HEK293 (cell line): ENCODE data around the gene LAYN.

ENCODE experiments used
- CTCF ChIA-PET: fragments of 350-600 bp; formaldehyde crosslinking; extraction: SDS; loops from one replicate; lab custom pipeline; 2021; ENCODE audit warnings: antibody characterized with exemption; lab: Yijun Ruan, JAX
- POLR2A ChIA-PET: fragments of 300-600 bp; formaldehyde crosslinking; extraction: SDS; loops from one replicate; lab custom pipeline; 2020; ENCODE audit warnings: antibody characterized with exemption, inconsistent platforms; lab: Yijun Ruan, JAX
- H3K27ac ChIP-seq: fragments of 200-500 bp; sonication (Bioruptor generic); 2 replicates; pipeline ENCODE4 v1.5.1; 2014; ENCODE audit warnings: low read depth, low read length, control low read depth, inconsistent platforms; ENCODE audit errors: extremely low read depth
- H3K36me3 ChIP-seq, 2 experiments: fragments of 200-500 bp in 1 of 2; sonication (Bioruptor generic) in 1 of 2; 1 replicate in 1 of 2; 2 replicates in 1 of 2; pipeline ENCODE4 v1.5.1; 2014 to 2017; ENCODE audit warnings: inconsistent platforms in 2 of 2, low read length in 2 of 2; ENCODE audit not compliant: control insufficient read depth in 2 of 2, insufficient read depth in 1 of 2
- H3K4me1 ChIP-seq: fragments of 200-500 bp; sonication (Bioruptor generic); 2 replicates; pipeline ENCODE4 v1.5.1; 2014; ENCODE audit warnings: mild to moderate bottlenecking, low read length, inconsistent platforms; ENCODE audit not compliant: control insufficient read depth, insufficient read depth
- H3K4me3 ChIP-seq: 2 replicates; pipeline ENCODE4 v1.5.1; 2011; ENCODE audit warnings: low read depth, mild to moderate bottlenecking, control low read depth, low read length, moderate library complexity
- H3K9me3 ChIP-seq: fragments of 200-500 bp; sonication (Bioruptor generic); 2 replicates; pipeline ENCODE4 v1.5.1; 2014; ENCODE audit warnings: low read depth, low read length, inconsistent platforms; ENCODE audit not compliant: control insufficient read depth, insufficient read depth
- BCL11A ChIP-seq: fragments of 450-650 bp; formaldehyde crosslinking; IDR thresholded peaks from 2 replicates; pipeline ENCODE4 v1.5.1; 2016; ENCODE audit warnings: low read depth, missing biosample characterization, missing genetic modification characterization
- EGR2 ChIP-seq: fragments of 450-650 bp; formaldehyde crosslinking; IDR thresholded peaks from 2 replicates; pipeline ENCODE4 v1.5.1; 2016; ENCODE audit warnings: low read depth, missing biosample characterization, missing genetic modification characterization
- FEZF1 ChIP-seq: fragments of 450-650 bp; formaldehyde crosslinking; IDR thresholded peaks from 2 replicates; pipeline ENCODE4 v1.5.1; 2016; ENCODE audit warnings: missing biosample characterization, missing genetic modification characterization
- GLI2 ChIP-seq: fragments of 450-650 bp; formaldehyde crosslinking; IDR thresholded peaks from 2 replicates; pipeline ENCODE4; 2017; ENCODE audit warnings: missing biosample characterization, missing genetic modification characterization, low read depth, borderline replicate concordance
- IKZF3 ChIP-seq: fragments of 450-650 bp; IDR thresholded peaks from 2 replicates; pipeline ENCODE4 v1.5.0; 2018; ENCODE audit warnings: missing biosample characterization, mild to moderate bottlenecking, missing genetic modification characterization, moderate library complexity
- KLF9 ChIP-seq: fragments of 450-650 bp; formaldehyde crosslinking; IDR thresholded peaks from 2 replicates; pipeline ENCODE4 v1.5.1; 2016; ENCODE audit warnings: missing biosample characterization, missing genetic modification characterization, low read depth
- SALL2 ChIP-seq: fragments of 450-650 bp; formaldehyde crosslinking; IDR thresholded peaks from 2 replicates; pipeline ENCODE4 v1.5.0; 2017; ENCODE audit warnings: missing biosample characterization, mild to moderate bottlenecking, missing genetic modification characterization, borderline replicate concordance
- TSHZ1 ChIP-seq: fragments of 450-650 bp; formaldehyde crosslinking; IDR thresholded peaks from 2 replicates; pipeline ENCODE4 v1.5.1; 2016; ENCODE audit warnings: missing biosample characterization, missing genetic modification characterization, borderline replicate concordance
- YY1 ChIP-seq: fragments of 450-650 bp; formaldehyde crosslinking; IDR thresholded peaks from 2 replicates; pipeline ENCODE4 v1.5.1; 2018; ENCODE audit warnings: missing biosample characterization, missing genetic modification characterization
- ZBTB26 ChIP-seq: fragments of 450-650 bp; formaldehyde crosslinking; optimal IDR thresholded peaks from 2 replicates; pipeline ENCODE3; 2016; ENCODE audit warnings: missing biosample characterization, mild to moderate bottlenecking, missing genetic modification characterization
- ZBTB7A ChIP-seq: fragments of 450-650 bp; formaldehyde crosslinking; IDR thresholded peaks from 2 replicates; pipeline ENCODE4 v1.5.1; 2016; ENCODE audit warnings: low read depth, missing biosample characterization, missing genetic modification characterization
- ZFP3 ChIP-seq: fragments of 450-650 bp; formaldehyde crosslinking; IDR thresholded peaks from 2 replicates; pipeline ENCODE4 v1.5.1; 2016; ENCODE audit warnings: low read depth, missing biosample characterization, missing genetic modification characterization
- ZNF223 ChIP-seq: fragments of 450-650 bp; formaldehyde crosslinking; IDR thresholded peaks from 2 replicates; pipeline ENCODE4 v1.5.1; 2016; ENCODE audit warnings: missing biosample characterization, missing genetic modification characterization
- ZNF350 ChIP-seq: fragments of 450-650 bp; formaldehyde crosslinking; IDR thresholded peaks from 2 replicates; pipeline ENCODE4 v1.5.0; 2017; ENCODE audit warnings: missing biosample characterization, mild to moderate bottlenecking, missing genetic modification characterization
- ZNF362 ChIP-seq: fragments of 450-650 bp; formaldehyde crosslinking; IDR thresholded peaks from 2 replicates; pipeline ENCODE4 v1.5.1; 2016; ENCODE audit warnings: missing biosample characterization, missing genetic modification characterization
- ZNF391 ChIP-seq: fragments of 450-650 bp; formaldehyde crosslinking; IDR thresholded peaks from 2 replicates; pipeline ENCODE4 v1.5.1; 2016; ENCODE audit warnings: low read depth, missing biosample characterization, missing genetic modification characterization, borderline replicate concordance
- ZNF394 ChIP-seq: fragments of 450-650 bp; formaldehyde crosslinking; IDR thresholded peaks from 2 replicates; pipeline ENCODE4 v1.5.1; 2016; ENCODE audit warnings: missing biosample characterization, missing genetic modification characterization, mild to moderate bottlenecking, moderate library complexity, borderline replicate concordance
- ZNF501 ChIP-seq: fragments of 450-650 bp; formaldehyde crosslinking; IDR thresholded peaks from 2 replicates; pipeline ENCODE4 v1.5.1; 2016; ENCODE audit warnings: missing biosample characterization, missing genetic modification characterization
- ZNF521 ChIP-seq: fragments of 450-650 bp; formaldehyde crosslinking; IDR thresholded peaks from 2 replicates; pipeline ENCODE4 v1.5.1; 2017; ENCODE audit warnings: missing biosample characterization, mild to moderate bottlenecking, missing genetic modification characterization
- ZNF544 ChIP-seq: fragments of 450-650 bp; formaldehyde crosslinking; IDR thresholded peaks from 2 replicates; pipeline ENCODE4 v1.5.0; 2017; ENCODE audit warnings: missing biosample characterization, missing genetic modification characterization
- ZNF555 ChIP-seq: fragments of 450-650 bp; formaldehyde crosslinking; conservative IDR thresholded peaks from 2 replicates; pipeline ENCODE4 v1.5.1; 2017; ENCODE audit warnings: missing biosample characterization, mild to moderate bottlenecking, missing genetic modification characterization, inconsistent platforms
- ZNF677 ChIP-seq: fragments of 450-650 bp; IDR thresholded peaks from 2 replicates; pipeline ENCODE4 v1.5.0; 2018; ENCODE audit warnings: missing biosample characterization, mild to moderate bottlenecking, missing genetic modification characterization, moderate library complexity
- ZSCAN5A ChIP-seq: fragments of 450-650 bp; formaldehyde crosslinking; IDR thresholded peaks from 2 replicates; pipeline ENCODE4 v1.5.1; 2016; ENCODE audit warnings: missing biosample characterization, missing genetic modification characterization

The LAYN gene

GRCh38 chr11:111523343-111523742 is 17.2 kb upstream of the LAYN start (continued):
- TF ChIP-seq TSHZ1 (no peak), GLI2 (tag by site-specific recombination) (no peak), ZNF501 (tag by site-specific recombination) (no peak)

GRCh38 chr11:111524056-111524455 is 16.5 kb upstream of the LAYN start:
- ChIA-PET CTCF (interaction anchor here (0.6 kb wide), 1 partner anchor 95 kb away, joined by 3 read pairs; no protein-coding TSS in a partner anchor), POLR2A (no interaction called here)
- H3K4me3 ChIP-seq: no peak overlapping the region
- no peak overlapping the region for H3K27ac ChIP-seq
- H3K4me1 ChIP-seq: no peaks in the 10 kb centered on the region
- no peaks in the 10 kb centered on the region for H3K9me3 ChIP-seq
- H3K36me3 ChIP-seq: no peaks in the 10 kb centered on the region
- TF ChIP-seq ZNF391 (tag by site-specific recombination) (no peak), YY1 (tag by site-specific recombination) (no peak), IKZF3 (no peak), EGR2 (tag by site-specific recombination) (no peak), ZNF394 (tag by site-specific recombination) (no peak), SALL2 (no peak), ZBTB7A (tag by site-specific recombination) (no peak), ZNF350 (no peak), ZNF677 (no peak), FEZF1 (tag by site-specific recombination) (no peak), ZNF362 (no peak), ZNF555 (tag by site-specific recombination) (no peak), KLF9 (no peak), ZNF521 (tag by site-specific recombination) (no peak), ZFP3 (tag by site-specific recombination) (no peak), ZNF544 (tag by site-specific recombination) (no peak), ZSCAN5A (no peak), ZBTB26 (no peak), ZNF223 (tag by site-specific recombination) (no peak), BCL11A (tag by site-specific recombination) (no peak)
